Activated CD8-positive, alpha-beta memory T cell treated with anti-CD3 and anti-CD28 coated beads, Interleukin-2, amount 50 U/mL, for 4 hours (primary cell): Measurements from ENCODE around the gene NEUROG1.
"Not testable (repeated sequence)": the region's sequence is repeated elsewhere in the genome, so short reads cannot be mapped to it uniquely, and the experiment has no call there.

Experiments used
- DNase-seq: peaks from one replicate; pipeline ENCODE4 v3.0.0-alpha.2; 2020

Gene NEUROG1

DNA sequence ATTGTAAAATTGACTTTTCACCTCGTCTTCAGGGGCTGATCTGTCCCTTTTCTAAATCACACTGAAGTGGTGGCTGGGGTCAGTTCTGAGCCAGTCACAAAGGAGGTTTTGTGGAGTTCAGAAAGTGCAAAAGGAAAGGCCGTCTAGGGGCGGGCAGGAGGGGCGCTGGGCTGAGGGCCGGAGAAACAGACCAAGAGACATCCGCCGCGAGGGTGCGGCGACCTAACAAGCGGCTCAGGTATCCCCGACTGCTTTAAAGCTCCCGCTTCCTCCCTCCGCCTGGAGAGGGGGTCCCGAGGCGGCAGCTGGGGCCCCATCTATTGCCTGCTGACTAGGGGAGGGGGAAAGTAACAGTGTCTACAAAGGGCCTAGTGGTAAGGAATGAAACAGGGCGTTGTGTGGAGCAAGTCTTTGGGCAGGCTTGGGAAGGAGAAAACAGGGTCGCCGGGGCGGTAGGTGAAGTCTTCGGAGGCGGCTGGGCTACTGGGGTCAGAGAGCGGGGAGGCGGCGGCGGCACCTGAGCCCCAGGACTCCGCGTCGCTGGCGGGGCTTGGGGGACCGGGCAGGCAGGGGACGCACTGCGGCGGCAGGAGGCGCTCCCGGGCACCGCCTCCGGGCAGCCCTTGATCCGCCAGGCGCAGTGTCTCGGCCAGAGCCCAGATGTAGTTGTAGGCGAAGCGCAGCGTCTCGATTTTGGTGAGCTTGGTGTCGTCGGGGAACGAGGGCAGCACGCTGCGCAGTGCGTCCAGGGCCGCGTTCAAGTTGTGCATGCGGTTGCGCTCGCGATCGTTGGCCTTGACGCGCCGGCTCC lies 950 bp downstream of the NEUROG1 start:
- DNase-seq = no peak

DNA sequence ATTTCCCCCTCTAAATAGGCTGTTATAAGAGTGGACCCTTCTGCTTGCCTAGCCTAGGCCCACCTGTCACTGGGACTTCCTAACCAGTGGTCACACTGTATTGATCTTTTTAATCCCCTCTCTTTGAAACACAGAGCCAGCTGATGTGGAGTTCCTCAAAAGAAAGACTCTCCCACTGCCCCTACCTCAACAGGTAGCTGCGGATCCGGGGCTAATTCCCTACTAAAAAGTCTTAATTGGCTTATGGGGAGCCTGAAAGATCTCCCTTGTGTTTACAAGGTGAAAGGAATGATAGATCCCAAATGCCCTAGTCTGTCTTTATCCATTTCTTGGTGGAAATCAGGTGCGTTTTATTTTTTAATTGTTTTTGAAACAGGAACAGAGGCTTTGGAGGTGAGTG lies 2.0 kb downstream of the NEUROG1 start:
- no peak for DNase-seq

DNA sequence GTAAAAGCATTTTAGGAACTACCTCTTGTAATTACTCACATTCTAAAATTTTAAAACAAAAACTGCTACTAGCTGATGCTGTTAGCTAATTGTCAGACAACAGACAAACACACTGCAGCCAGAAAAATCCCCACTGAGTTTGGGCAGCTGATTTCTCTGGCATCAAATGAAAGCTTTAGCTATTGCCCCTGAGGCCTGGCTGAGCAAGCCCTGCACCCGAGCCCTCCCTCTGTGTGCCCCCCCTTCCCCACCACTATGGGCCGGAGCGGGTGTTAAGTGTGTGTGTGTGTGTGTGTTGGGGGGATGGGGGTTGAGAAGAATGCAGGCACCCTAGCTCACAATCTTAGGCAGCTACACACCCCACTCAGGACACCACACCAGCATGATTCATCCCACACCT lies 2.4 kb downstream of the NEUROG1 start:
- DNase-seq = no peak

DNA sequence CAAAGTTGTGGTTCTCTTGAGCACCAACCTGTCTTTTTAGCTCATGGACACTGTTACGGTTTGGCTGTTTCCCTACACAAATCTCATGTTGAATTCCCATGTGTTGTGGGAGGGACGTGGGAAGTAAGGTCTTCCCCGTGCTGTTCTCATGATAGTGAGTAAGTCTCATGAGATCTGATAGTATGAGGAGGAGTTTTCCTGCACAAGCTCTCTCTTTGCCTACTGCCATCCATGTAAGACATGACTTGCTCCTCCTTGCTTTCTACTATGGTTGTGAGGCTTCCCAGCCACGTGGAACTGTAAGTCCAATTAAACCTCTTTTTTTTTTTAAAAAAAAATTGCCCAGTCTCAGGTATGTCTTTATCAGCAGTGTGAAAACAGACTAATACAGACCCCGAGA lies 6.2 kb downstream of the NEUROG1 start:
- DNase-seq = not testable (repeated sequence)

DNA sequence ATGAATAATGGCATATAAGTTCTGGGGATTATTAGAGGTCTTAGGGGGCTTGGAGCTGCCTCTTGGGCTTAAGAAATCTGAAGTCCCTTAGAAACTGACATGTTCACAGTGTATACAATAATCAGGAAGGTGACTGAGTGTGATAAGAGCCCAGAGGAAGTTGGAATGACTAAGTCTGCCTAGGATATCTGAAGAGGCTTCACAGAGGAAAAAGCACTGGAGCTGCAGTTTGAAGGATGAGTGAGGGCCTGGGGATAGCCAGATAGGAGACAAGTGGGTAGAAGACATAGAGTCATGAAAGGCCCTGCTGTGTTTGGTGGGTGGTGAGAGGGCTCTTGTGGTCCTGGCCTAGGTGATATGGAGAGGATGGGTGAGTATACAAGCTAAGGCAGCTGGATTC lies 8.8 kb downstream of the NEUROG1 start:
- no peak for DNase-seq

DNA sequence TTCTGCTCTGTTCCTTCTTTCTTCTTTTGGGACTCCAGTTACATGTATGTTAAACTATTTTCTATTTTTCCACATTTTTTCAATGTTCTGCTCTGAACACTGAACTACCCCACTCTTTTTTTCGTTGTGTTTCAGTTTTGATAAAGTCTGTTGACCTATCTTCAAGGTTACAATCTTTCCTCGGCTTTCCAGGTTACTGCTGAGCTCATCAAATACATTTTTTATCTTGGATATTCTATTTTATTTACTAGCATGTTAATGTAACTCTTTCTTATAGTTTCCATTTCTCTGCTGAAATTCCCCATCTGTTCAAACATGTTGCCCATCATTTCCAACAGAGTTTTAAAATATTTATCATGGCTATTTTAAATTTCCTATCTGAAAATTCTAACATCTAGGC lies 13.8 kb downstream of the NEUROG1 start:
- no peak for DNase-seq

DNA sequence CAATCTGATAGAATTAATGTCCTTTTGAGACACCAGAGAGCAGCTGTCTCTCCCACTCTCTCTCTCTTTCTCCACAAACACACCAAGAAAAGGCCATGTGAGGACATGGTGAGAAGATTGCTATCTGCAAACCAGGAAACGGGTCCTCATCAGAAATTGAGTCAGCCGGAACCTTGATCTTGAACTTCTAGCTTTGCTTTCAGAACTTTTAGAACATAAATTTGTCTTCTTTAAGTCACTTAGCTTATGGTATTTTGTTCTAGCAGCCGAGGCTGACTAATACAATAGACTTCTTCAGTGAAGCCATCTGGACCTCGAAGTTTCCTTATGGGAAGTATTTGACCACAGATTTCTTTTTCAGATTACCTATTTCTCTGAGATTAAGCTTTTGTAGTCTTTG lies 18.1 kb downstream of the NEUROG1 start:
- no peak for DNase-seq

DNA sequence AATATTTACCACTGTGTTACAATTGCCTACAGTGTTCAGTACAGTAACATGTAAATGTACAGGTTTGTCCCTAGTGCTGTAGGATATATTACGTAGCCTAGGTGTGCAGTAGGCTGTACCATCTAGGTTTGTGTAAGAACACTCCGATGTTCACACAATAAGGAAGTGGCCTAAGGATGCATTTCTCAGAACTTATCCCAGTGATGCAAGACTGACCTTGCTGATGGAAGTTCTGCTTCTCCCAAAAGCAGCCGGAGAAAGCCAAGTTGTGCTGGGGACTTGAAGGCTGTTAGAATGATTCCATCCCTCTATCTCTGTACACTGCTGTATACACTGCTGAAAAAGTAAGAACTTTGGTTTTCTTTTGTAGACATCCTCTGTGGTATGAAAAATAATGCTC lies 21.6 kb downstream of the NEUROG1 start:
- no peak for DNase-seq

DNA sequence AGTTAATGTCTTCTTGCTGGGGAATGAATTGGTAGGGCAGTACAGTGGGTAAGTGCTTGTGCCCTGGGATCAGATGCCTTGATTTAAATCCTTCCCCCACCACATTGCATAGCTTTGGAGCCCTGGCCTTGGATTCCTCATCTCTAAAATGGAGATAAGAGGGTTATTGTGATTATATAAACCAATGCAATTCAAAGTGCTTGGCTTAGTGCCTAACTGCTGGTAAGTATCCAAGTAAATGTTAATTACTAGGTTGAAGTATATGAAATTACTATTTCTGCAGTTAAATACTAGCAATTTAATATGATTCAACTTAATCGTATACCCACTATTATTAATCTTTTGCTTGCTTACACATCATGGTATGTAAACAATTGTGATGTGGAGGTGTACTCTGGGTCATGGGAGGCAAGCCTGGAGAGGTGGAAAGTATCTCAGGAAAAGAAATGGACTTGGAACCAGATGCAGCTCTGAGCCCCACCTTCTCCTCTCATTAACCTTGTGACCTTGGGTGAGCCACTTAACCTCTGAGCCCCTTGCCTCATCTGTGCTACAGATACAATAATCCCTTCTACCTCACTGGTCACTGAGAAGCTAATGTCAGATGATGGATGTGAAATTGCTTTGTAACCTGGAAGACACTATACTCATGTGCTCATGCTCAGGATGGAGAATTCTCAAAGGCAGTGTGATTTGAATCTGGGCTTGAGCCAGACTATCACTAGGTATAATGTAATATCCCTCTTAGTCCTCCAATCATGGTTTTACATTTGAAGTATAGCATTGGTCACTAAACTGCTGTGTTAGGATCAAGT lies 23.8 kb downstream of the NEUROG1 start:
- no peak for DNase-seq

DNA sequence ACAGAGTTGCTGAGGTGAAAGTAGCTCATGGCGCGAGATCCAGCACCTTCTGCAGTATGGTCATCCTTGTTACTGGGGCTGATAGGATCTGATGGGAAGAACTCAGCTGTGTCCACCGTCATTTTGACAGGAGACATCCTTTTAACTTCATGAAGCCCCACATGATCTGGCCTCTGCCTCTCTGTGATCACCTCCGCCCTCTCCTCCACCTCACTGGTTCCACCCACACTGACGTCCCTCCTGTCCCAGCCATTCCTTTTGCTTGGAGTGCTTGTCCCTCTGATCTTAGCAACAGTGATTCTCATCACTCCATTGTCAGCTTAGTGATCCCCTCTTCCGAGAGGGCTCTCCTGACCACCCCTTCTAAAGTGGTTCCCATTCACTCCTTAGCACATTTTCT lies 25.8 kb downstream of the NEUROG1 start:
- DNase-seq = no peak

DNA sequence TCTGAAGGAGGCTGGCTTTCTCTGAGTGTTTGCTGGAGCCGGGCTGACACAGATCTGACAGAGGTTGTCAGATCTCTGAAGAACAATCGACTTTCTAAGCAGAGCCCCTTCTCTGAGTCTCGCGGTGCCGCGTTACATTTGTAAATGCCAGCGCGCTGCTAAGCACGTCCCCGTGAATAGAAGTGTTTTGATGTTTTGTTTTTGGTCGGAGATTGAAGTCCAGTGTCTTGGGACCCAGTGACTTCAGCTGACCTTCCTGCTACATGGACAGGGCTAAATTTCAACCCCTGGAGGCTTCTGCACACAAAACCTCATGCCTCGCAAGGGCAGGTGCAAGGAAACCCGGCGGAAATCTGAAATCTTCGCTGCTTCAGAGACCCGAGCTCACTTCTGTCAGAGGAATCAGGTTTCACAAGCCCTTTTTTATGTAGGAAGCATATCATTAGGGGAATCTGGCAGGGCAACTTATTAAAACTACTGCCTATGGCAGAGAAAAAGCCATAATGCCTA lies 27.2 kb downstream of the NEUROG1 start:
- DNase-seq = no peak

DNA sequence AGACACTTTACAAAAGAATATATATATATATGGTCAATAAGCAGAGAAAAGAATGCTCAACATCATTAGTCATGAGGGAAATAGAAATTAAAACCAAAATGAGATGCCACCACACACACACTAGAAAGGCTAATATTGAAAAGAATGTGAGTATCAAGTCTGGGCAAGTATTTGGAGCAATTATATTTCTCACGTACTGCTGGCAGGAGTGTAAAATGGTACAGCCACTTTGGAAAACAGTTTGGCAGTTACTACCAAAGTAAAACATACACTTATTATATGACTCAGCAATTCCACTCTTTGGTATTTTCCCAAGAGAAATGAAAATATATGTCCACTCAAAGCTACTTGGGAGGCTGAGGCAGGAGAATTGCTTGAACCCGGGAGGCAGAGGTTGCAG lies 29.8 kb downstream of the NEUROG1 start:
- DNase-seq = no peak

DNA sequence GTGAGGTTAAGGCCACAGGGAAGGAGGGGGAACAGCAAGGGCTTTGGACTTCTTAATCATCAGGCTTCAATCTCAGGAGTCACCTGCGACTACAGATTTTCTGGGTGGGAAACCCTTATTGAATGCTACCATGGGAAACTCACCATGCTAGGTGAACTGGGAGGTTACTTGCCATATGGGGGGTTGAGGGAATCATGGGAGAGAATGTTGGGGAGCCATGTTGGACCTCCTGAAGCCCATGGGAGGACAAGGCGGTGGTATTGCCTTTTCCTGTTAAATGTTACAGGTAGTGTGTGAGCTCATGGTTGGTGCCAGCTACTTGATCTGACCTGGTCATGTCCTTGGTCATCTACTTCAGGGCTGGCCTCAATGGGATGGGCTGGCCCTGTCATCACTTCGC lies 31.4 kb downstream of the NEUROG1 start:
- DNase-seq = no peak

DNA sequence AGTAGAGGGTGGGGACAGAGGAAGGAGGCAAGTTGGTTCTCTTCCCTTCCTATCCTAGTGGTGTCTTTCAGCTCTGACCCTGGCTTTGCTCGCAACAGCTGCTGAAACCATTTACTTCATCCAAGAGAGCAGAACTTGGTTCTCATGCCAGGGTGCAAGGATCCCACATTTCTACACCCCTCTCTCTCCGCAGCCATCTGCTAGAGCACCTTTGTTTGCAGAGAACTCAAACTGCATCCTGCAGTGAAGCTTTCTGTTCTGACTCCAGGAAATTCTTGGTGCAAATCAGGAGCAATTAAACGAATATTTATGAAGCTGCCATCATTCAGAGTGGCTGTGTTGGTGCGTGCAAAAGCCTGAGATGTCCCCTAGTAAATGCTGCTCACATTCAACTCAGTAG lies 31.9 kb downstream of the NEUROG1 start:
- no peak for DNase-seq

DNA sequence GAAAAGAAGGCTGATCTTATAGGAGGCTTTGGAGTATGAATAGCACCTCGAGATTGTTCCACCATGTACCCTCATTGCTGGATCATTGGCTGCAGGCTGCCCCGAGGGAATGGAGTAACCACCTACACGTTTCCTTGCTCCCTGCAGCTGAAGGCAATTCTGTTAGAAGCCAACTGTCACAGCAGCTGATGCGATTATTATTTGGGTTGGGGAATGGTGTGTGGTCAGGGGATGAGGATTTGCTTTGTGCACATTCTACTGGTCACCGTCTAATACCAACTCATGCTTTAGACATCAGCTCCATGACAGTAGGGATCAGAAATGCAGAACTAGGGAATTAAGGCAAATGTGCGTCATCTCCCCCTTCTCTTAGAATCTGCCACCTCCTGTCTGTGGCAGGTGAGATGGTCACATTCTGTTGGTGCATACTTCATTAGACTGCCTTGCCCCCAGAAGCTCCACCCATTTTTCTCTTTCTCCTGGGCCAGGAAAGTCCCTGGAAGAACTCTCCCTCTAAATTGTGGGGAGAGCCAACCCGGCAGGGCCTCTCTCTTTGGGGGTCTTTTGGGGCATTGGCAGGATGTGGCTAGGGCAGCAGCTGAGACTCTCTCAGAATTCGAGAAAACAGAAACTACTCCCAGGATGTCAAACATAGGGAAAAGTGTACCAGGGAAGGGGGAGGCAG lies 32.8 kb downstream of the NEUROG1 start:
- no peak for DNase-seq

DNA sequence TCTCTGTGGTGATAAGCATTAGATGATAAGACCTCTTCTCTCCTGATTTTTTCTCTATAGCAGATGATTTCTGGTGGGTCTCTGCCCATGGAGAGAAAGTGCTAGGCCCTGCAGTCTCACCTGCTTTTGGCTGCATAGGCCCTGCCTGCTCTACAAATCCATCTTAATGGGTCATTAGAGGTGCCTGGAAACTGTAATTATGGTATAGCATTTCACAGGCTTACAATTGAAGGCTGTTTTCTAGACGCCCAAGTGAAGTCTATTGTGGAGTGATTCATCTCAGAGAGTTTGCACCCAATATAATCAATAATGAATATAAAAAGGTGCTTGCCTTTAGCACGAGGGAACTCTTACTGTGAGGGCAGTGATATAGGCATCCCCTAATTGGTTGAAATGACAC lies 33.8 kb downstream of the NEUROG1 start:
- no peak for DNase-seq

DNA sequence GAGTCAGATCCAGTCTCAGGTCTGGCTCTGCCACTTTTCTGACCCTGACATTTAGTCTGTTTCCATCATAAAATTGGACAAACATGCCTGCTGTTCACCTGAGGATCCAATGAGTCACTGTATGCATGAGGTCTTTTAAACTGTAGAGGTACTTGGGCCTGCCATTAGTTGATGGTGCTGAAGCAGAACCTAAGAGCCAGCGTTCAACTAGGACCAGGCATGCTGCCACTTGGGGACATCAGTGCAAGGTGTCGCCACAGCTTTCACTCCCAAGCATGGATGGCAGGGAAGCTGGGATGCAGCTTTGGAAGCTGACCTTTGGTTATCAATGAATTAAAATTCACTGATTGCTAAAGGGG lies 37.1 kb downstream of the NEUROG1 start:
- no peak for DNase-seq

DNA sequence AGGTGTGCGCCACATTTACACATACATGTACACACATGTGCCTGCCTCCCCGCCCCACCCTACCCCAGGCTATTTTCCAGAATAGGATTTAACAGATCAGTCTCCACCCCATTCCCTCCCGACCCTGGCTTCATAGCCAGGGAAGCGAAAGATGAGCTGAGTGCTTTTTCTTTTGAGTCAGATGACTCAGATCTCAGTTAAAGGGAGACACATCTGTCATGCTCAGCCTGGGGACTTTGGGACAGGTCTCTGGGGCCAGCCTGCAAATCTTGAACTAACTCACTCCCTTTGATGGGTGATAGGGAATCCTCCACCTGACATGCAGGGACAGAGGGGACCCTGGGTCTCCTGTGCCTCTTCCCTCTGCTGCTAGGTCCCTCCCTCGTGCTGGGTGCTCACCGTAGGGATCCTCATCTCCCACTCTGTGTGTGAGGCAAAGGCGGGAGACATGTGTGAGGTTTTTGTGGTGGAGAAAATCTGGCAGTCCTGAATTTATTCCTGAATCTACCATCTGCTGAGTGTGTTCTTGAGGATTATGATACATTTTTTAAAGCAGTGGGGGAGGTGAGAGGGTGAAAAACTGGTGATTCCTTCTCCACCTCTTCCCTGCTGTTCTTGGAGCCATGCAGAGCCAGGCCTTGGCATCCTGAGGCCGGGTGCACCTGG lies 37.7 kb downstream of the NEUROG1 start:
- DNase-seq = no peak

DNA sequence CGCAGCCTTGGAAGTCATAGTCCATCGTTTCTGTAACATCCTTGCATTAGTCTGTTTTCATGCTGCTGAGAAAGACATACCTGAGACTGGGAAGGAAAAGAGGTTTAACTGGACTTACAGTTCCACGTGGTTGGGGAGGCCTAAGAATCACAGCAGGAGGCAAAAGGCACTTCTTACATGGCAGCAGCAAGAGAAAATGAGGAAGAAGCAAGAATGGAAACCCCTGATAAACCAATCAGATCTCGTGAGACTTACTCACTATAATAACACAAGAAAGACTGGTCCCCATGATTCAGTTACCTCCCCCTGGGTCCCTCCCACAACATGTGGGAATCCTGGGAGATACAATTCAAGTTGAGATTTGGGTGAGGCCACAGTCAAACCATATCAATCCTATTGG lies 40.2 kb downstream of the NEUROG1 start:
- DNase-seq = not testable (repeated sequence)

DNA sequence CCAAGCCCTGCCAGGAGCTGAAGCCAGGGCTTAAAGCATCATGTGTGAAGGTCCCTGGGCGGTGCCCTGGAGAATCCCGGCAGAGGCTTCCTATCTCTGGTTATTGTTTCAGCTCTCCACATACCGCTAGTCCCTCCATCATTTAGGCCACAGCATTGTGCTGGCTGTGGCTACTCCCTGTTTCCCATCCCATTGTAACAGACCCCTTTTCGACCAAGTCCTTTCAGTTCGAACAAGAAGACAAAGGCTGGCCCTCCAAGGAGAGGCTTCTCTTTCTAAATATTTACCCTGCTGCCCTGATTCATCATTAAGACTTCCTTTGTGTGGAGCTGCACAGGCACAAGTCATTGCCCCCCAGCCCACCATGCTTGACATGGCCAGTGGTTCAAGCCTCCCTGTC lies 41.6 kb downstream of the NEUROG1 start:
- no peak for DNase-seq

DNA sequence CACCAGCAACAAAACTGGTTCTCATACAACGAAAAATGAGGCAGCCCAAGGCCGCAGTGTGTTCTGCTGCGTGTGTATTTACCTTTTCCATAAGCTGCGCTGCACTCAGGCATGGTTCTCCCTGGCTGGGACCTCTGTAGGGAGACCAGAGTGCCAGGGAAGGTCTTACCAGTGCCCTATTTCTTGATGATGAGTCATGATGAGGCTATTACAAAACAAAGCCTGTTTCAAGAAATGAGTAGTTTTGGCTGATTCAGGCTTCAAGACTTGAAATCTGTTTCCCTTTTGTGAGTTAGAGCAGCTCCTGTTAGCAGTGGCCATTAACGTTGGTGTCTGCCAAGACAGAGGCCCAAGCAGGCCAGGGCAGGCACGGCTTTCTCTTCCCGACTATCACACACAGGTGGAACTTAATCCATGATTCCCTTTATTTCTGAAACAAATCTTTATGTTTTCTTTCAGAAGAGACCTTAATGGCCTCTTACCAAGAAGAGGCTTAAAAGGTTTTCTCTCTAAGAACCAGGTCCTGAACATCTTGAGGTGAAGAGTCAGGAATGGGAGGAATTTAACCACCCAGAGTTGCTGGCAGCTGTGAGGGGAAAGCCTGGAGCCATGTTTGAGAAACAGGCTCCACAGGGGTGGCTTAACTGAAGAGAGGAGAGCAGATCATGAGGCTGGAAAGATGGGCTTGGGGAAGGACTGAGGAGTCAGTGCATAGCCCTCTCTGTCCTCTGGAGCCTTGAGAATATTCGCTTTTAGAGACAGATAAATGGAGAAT lies 42.2 kb downstream of the NEUROG1 start:
- DNase-seq = no peak

DNA sequence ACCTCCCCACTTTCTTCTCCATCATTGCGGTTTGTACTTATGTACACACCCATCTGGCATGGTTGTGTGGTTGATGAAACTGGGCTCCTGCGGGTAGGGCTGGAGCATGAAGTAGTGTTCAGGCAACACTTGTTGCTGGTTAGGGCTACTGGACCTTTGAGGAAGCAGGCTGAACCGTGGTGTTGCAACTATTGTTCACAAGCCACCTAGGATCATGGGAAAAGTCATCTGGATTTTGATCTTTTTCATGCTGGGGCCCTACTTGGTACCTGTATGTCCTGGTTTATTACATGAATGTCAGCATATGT lies 43.5 kb downstream of the NEUROG1 start:
- DNase-seq = no peak
